Measurements from ENCODE around the gene FRMD3.

Gene FRMD3

GRCh38 chr9:83536332-83536731 is 1.9 kb downstream of the FRMD3 start:
- H3K79me2 ChIP-seq (ENCODE audit: insufficient read depth, low read depth) = no peaks in the 10 kb centered on the region
- H3K27ac ChIP-seq = no peak overlapping the region
- H3K36me3 ChIP-seq (ENCODE audit: insufficient read depth) = no peaks in the 10 kb centered on the region
- no peaks in the 10 kb centered on the region for H3K4me1 ChIP-seq (ENCODE audit: low read depth, poor library complexity, severe bottlenecking)
- H3K4me2 ChIP-seq = no peak overlapping the region
- no peak overlapping the region for H3K4me3 ChIP-seq (IDR thresholded peaks at IDR 0.05; ENCODE audit: insufficient read depth, low read depth, low read length)
- no peaks in the 10 kb centered on the region for H4K20me1 ChIP-seq (ENCODE audit: insufficient read depth)
- no peaks in the 10 kb centered on the region for H3K27me3 ChIP-seq (ENCODE audit: insufficient read depth, low read depth)
- TF ChIP-seq, protein P1, sequence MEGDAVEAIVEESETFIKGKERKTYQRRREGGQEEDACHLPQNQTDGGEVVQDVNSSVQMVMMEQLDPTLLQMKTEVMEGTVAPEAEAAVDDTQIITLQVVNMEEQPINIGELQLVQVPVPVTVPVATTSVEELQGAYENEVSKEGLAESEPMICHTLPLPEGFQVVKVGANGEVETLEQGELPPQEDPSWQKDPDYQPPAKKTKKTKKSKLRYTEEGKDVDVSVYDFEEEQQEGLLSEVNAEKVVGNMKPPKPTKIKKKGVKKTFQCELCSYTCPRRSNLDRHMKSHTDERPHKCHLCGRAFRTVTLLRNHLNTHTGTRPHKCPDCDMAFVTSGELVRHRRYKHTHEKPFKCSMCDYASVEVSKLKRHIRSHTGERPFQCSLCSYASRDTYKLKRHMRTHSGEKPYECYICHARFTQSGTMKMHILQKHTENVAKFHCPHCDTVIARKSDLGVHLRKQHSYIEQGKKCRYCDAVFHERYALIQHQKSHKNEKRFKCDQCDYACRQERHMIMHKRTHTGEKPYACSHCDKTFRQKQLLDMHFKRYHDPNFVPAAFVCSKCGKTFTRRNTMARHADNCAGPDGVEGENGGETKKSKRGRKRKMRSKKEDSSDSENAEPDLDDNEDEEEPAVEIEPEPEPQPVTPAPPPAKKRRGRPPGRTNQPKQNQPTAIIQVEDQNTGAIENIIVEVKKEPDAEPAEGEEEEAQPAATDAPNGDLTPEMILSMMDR (conservative IDR thresholded peaks at IDR 0.05; ENCODE audit: low read depth, low read length) = no peak
- no peak overlapping the region for H2AFZ ChIP-seq (ENCODE audit: low read depth)
- H3K9ac ChIP-seq = no peak overlapping the region

GRCh38 chr9:83535736-83536135 is 2.5 kb downstream of the FRMD3 start:
- Histone ChIP-seq H3K4me3 (IDR thresholded peaks at IDR 0.05; ENCODE audit: insufficient read depth, low read depth, low read length) (no peak overlapping the region), H3K27me3 (ENCODE audit: insufficient read depth, low read depth) (no peaks in the 10 kb centered on the region), H3K27ac (no peak overlapping the region), H2AFZ (ENCODE audit: low read depth) (no peak overlapping the region), H3K36me3 (ENCODE audit: insufficient read depth) (no peaks in the 10 kb centered on the region), H3K4me2 (no peak overlapping the region), H4K20me1 (ENCODE audit: insufficient read depth) (no peaks in the 10 kb centered on the region), H3K4me1 (ENCODE audit: low read depth, poor library complexity, severe bottlenecking) (no peaks in the 10 kb centered on the region), H3K9ac (no peak overlapping the region), H3K79me2 (ENCODE audit: insufficient read depth, low read depth) (no peaks in the 10 kb centered on the region)
- TF ChIP-seq, protein P1 (conservative IDR thresholded peaks at IDR 0.05; ENCODE audit: low read depth, low read length) = no peak

GRCh38 chr9:83533296-83533695 is 4.9 kb downstream of the FRMD3 start:
- Histone ChIP-seq H4K20me1 (ENCODE audit: insufficient read depth) (no peaks in the 10 kb centered on the region), H3K79me2 (ENCODE audit: insufficient read depth, low read depth) (no peaks in the 10 kb centered on the region), H3K27ac (no peak overlapping the region), H3K36me3 (ENCODE audit: insufficient read depth) (no peaks in the 10 kb centered on the region), H3K4me2 (no peak overlapping the region), H2AFZ (ENCODE audit: low read depth) (no peak overlapping the region), H3K27me3 (ENCODE audit: insufficient read depth, low read depth) (no peaks in the 10 kb centered on the region), H3K4me1 (ENCODE audit: low read depth, poor library complexity, severe bottlenecking) (no peaks in the 10 kb centered on the region), H3K4me3 (IDR thresholded peaks at IDR 0.05; ENCODE audit: insufficient read depth, low read depth, low read length) (no peak overlapping the region), H3K9ac (no peak overlapping the region)
- TF ChIP-seq, protein P1 (conservative IDR thresholded peaks at IDR 0.05; ENCODE audit: low read depth, low read length) = no peak

- TF ChIP-seq, protein P1 (conservative IDR thresholded peaks at IDR 0.05; ENCODE audit: low read depth, low read length) = no peak
- Histone ChIP-seq H3K9ac (no peak overlapping the region), H4K20me1 (ENCODE audit: insufficient read depth) (no peaks in the 10 kb centered on the region), H3K79me2 (ENCODE audit: insufficient read depth, low read depth) (no peaks in the 10 kb centered on the region), H3K4me3 (IDR thresholded peaks at IDR 0.05; ENCODE audit: insufficient read depth, low read depth, low read length) (no peak overlapping the region), H3K27me3 (ENCODE audit: insufficient read depth, low read depth) (no peaks in the 10 kb centered on the region), H3K4me1 (ENCODE audit: low read depth, poor library complexity, severe bottlenecking) (no peaks in the 10 kb centered on the region), H2AFZ (ENCODE audit: low read depth) (no peak overlapping the region), H3K36me3 (ENCODE audit: insufficient read depth) (no peaks in the 10 kb centered on the region), H3K4me2 (no peak overlapping the region), H3K27ac (no peak overlapping the region)
Observed at GRCh38 chr9:83526901-83527300, 11.3 kb downstream of the FRMD3 start.

Data from KMS-11 (cell line).